ENCODE measurements around the gene ESD.
"Not testable (repeated sequence)": the region's sequence is repeated elsewhere in the genome, so short reads cannot be mapped to it uniquely, and the experiment has no call there.

- TF ChIP-seq POLR2A (IDR thresholded peaks at IDR 0.05; ENCODE audit: low read length); GATA1 (IDR thresholded peaks at IDR 0.05; ENCODE audit: low read depth, low read length): not testable (repeated sequence)
Measured at GRCh38 chr13:46804921-46805320, 8.0 kb upstream of the ESD start.

Measured in erythroblast (primary cell).